K562 (cell line): ENCODE data around the gene RALY. TPM values are rescaled to one million over a fixed set of nuclear protein-coding genes. Genes with fewer than 3 reads are reported as not detected.
A peak's percentile ranks its signal among the peaks of the same experiment; 100 is the strongest.

Experiments used
- ATAC-seq: fragments of 200-7000 bp; cut with Tn5 transposase; 3 replicates; pipeline ENCODE4 v1.9.1; 2020; ENCODE audit warnings: moderate library complexity
- Bru-seq: library from RNA; stranded (reverse); fragments of 400-500 nt; gene quantifications from one replicate; lab custom pipeline; 2021; lab: Mats Ljungman, UMichigan
- BruChase-seq, 2 experiments: library from RNA; stranded (reverse); fragments of 400-500 nt; gene quantifications; one replicate each; lab custom pipeline; 2021; lab: Mats Ljungman, UMichigan
- BruUV-seq: library from RNA; stranded (reverse); fragments of 400-500 nt; replicated peaks from 2 replicates; lab custom pipeline; 2021; lab: Mats Ljungman, UMichigan
- CTCF ChIA-PET: fragments of 300-600 bp; formaldehyde crosslinking; extraction: SDS; loops from one replicate; lab custom pipeline; 2021; ENCODE audit warnings: low intra/inter-chr PET ratio; lab: Yijun Ruan, JAX
- POLR2A ChIA-PET: fragments of 300-600, 350-650 bp; sonication (Branson Sonifier 250); formaldehyde crosslinking; extraction: SDS; loops from one replicate; lab custom pipeline; 2021; ENCODE audit warnings: antibody characterized with exemption, inconsistent platforms; lab: Yijun Ruan, JAX
- DNase-seq, 4 experiments: peaks; one replicate each; pipeline versions ENCODE4 v3.0.0 to v3.0.0-alpha.2; 2011 to 2018; ENCODE audit warnings: low spot score in 3 of 4, mixed read lengths in 3 of 4; ENCODE audit errors: extremely low read depth in 1 of 4
- FAIRE-seq: peaks from 2 replicates; lab custom pipeline; 2011; peaks lifted over from hg19 to GRCh38; lab: Jason Lieb, UNC
- H2AFZ ChIP-seq: 2 replicates; pipeline ENCODE4 v1.6.0; 2011; ENCODE audit warnings: low read depth, low read length, control low read depth, inconsistent platforms
- H3K27ac ChIP-seq: fragments of 200-600 bp; 3 replicates; pipeline ENCODE4 v1.8.0; 2011; ENCODE audit warnings: low read depth, mild to moderate bottlenecking, control low read depth, inconsistent platforms, low read length, moderate library complexity, mixed read lengths; ENCODE audit errors: extremely low read depth
- H3K27me3 ChIP-seq, 2 experiments: fragments of 300-600 bp in 1 of 2; 2 replicates in 1 of 2; 3 replicates in 1 of 2; pipeline versions ENCODE4 v1.6.0 to v1.8.0; 2011; ENCODE audit warnings: inconsistent platforms in 2 of 2, low read length in 2 of 2, mild to moderate bottlenecking in 1 of 2, mixed read lengths in 1 of 2, moderate library complexity in 1 of 2; ENCODE audit not compliant: control insufficient read depth in 2 of 2, insufficient read depth in 2 of 2
- H3K36me3 ChIP-seq: fragments of 300-600 bp; 3 replicates; pipeline ENCODE4 v1.8.0; 2011; ENCODE audit warnings: mild to moderate bottlenecking, low read length, inconsistent platforms; ENCODE audit not compliant: control insufficient read depth, insufficient read depth
- H3K4me1 ChIP-seq, 2 experiments: fragments of 200-600 bp in 1 of 2; replicated peaks in 1 of 2; 2 replicates in 1 of 2; 3 replicates in 1 of 2; pipeline versions ENCODE4 v1.5.1 to v1.8.0; 2011; ENCODE audit warnings: inconsistent platforms in 2 of 2, low read length in 2 of 2, mild to moderate bottlenecking in 1 of 2, mixed read lengths in 1 of 2, moderate library complexity in 1 of 2; ENCODE audit not compliant: control insufficient read depth in 2 of 2, insufficient read depth in 2 of 2
- H3K4me2 ChIP-seq: 2 replicates; pipeline ENCODE4 v1.6.1; 2011; ENCODE audit warnings: low read length, control low read depth, inconsistent platforms, mixed read lengths; ENCODE audit not compliant: insufficient read depth
- H3K4me3 ChIP-seq: fragments of 200-600 bp; sonication (generic), shearing (Covaris generic); 2 replicates; pipeline ENCODE4 v1.5.1; 2016; ENCODE audit warnings: control low read depth, inconsistent platforms
- H3K79me2 ChIP-seq: fragments of 200-600 bp; 3 replicates; pipeline ENCODE4 v1.8.0; 2011; ENCODE audit warnings: low read length, inconsistent platforms; ENCODE audit not compliant: control insufficient read depth, insufficient read depth
- H3K9ac ChIP-seq, 2 experiments: 2 replicates each; pipeline versions ENCODE4 v1.6.0 to v1.6.1; 2011; ENCODE audit warnings: low read depth in 2 of 2, low read length in 2 of 2, control low read depth in 1 of 2, inconsistent platforms in 1 of 2, mild to moderate bottlenecking in 1 of 2, mixed read lengths in 1 of 2; ENCODE audit not compliant: insufficient read depth in 1 of 2
- H3K9me1 ChIP-seq: one replicate; pipeline ENCODE4 v1.6.0; 2011; ENCODE audit warnings: inconsistent platforms, mild to moderate bottlenecking, low read length, moderate library complexity; ENCODE audit not compliant: control insufficient read depth, insufficient read depth
- H3K9me3 ChIP-seq: replicated peaks from 2 replicates; pipeline ENCODE4 v1.5.1; 2011; ENCODE audit warnings: low read depth, low read length, inconsistent platforms; ENCODE audit not compliant: control insufficient read depth, insufficient read depth
- H4K20me1 ChIP-seq: replicated peaks from 2 replicates; pipeline ENCODE4 v1.6.1; 2011; ENCODE audit warnings: low read length, inconsistent platforms, mixed read lengths; ENCODE audit not compliant: control insufficient read depth, insufficient read depth
- DIDO1 ChIP-seq: fragments of 450-650 bp; IDR thresholded peaks from 2 replicates; pipeline ENCODE4 v1.6.1; 2016; ENCODE audit warnings: low read depth, missing biosample characterization, missing genetic modification characterization
- EHMT2 ChIP-seq: fragments of 450-650 bp; IDR thresholded peaks from 2 replicates; pipeline ENCODE4 v1.6.1; 2018; ENCODE audit warnings: antibody characterized with exemption
- ERF ChIP-seq: fragments of 450-650 bp; formaldehyde crosslinking; IDR thresholded peaks from 2 replicates; pipeline ENCODE4 v1.4.0; 2020; ENCODE audit warnings: mild to moderate bottlenecking, mixed read lengths
- HIVEP1 ChIP-seq: fragments of 250-450 bp; sonication (Bioruptor Pico); IDR thresholded peaks from 2 replicates; pipeline ENCODE4 v1.4.0; 2020; ENCODE audit warnings: mild to moderate bottlenecking
- NBN ChIP-seq: fragments of 450-650 bp; IDR thresholded peaks from 2 replicates; pipeline ENCODE4 v1.6.1; 2016; ENCODE audit warnings: low read depth, mild to moderate bottlenecking
- NELFE ChIP-seq: IDR thresholded peaks from 2 replicates; pipeline ENCODE4 v1.6.1; 2011; ENCODE audit warnings: mild to moderate bottlenecking; ENCODE audit not compliant: insufficient read depth, insufficient read length
- POLR2B ChIP-seq: fragments of 450-650 bp; IDR thresholded peaks from 2 replicates; pipeline ENCODE4 v1.6.1; 2018; ENCODE audit warnings: low read depth; ENCODE audit not compliant: partially characterized antibody
- TBL1XR1 ChIP-seq, 2 experiments: IDR thresholded peaks; 2 replicates each; pipeline ENCODE4 v1.6.1; 2012; ENCODE audit warnings: improper control_type of control experiment in 2 of 2, low read length in 2 of 2, mild to moderate bottlenecking in 1 of 2
- TCF7 ChIP-seq: sonication (generic); IDR thresholded peaks from 2 replicates; pipeline ENCODE4 v1.6.1; 2016; ENCODE audit warnings: antibody characterized with exemption, borderline replicate concordance
- USF2 ChIP-seq: sonication (generic); formaldehyde crosslinking; IDR thresholded peaks from 2 replicates; pipeline ENCODE4 v1.5.0; 2020; ENCODE audit warnings: missing genetic modification reagents
- ZNF165 ChIP-seq: fragments of 250-450 bp; sonication (Bioruptor Pico); IDR thresholded peaks from 2 replicates; pipeline ENCODE4 v1.4.0; 2020; ENCODE audit warnings: borderline replicate concordance
- ZNF766 ChIP-seq: fragments of 200-800 bp; sonication (Bioruptor generic); conservative IDR thresholded peaks from 2 replicates; pipeline ENCODE4 v1.6.1; 2016; ENCODE audit warnings: missing genetic modification characterization, missing compliant biosample characterization
- WGBS: fragments of 100-300 bp; shearing (Covaris generic); methylation state at CpG from one replicate; pipeline ENCODE4 v1.1.6; 2016; ENCODE audit warnings: low coverage, mixed read lengths; ENCODE audit not compliant: insufficient coverage; ENCODE audit errors: missing lambda C conversion rate; 5-methylcytosine and 5-hydroxymethylcytosine counted together
- in situ Hi-C: fragments of 300-500 bp; cut with MboI; formaldehyde crosslinking; loops from 4 replicates; pipeline ENCODE4 v1.15.0; 2018; ENCODE audit warnings: inconsistent platforms, mixed read lengths
- intact Hi-C: fragments of 100-400 bp; cut with micrococcal nuclease; formaldehyde crosslinking; loops from 2 replicates; pipeline ENCODE4 v1.14.2; 2022
- long read RNA-seq, 3 experiments: library from polyadenylated mRNA in 2 of 3; library from RNA in 1 of 3; unstranded in 2 of 3; stranded (forward) in 1 of 3; transcript quantifications; one replicate each; pipeline ENCODE4 v2.0.0, GENCODE V29; 2019 to 2022
- polyA minus RNA-seq, 3 experiments: library from RNA; depleted of rRNA, polyadenylated mRNA; stranded (reverse); fragments of >200 nt; gene quantifications; 2 replicates each; pipeline ENCODE4 v1.2.3, GENCODE V29; 2011
- polyA plus RNA-seq, 8 experiments: library from polyadenylated mRNA; depleted of rRNA in 4 of 8; stranded (reverse) in 5 of 8; unstranded in 3 of 8; fragments of >200 nt; fragmentation: Nextera tagmentation in 2 of 8; fragmentation: Illumina TruSeq in 1 of 8; extraction: Ambion mirVana in 2 of 8; extraction: Trizol in 1 of 8; gene quantifications; 2 replicates each; pipeline versions ENCODE4 v1.2.1 to v1.2.3, GENCODE V29; 2011 to 2014; ENCODE audit warnings: inconsistent platforms in 1 of 8, missing spikeins in 1 of 8
- total RNA-seq, 7 experiments: library from RNA; depleted of rRNA in 6 of 7; stranded (reverse); fragments of >200 nt in 6 of 7; fragmentation: Illumina TruSeq in 2 of 7; extraction: Trizol in 2 of 7; gene quantifications; 2 replicates each; pipeline versions ENCODE4 v1.2.1 to v1.2.3, GENCODE V29; 2011 to 2021; ENCODE audit warnings: low replicate concordance in 1 of 7
- TF ChIP-seq, protein P1 (sequence below): fragments of 450-650 bp; formaldehyde crosslinking; IDR thresholded peaks from 2 replicates; pipeline ENCODE4 v1.4.0; 2020; ENCODE audit warnings: mild to moderate bottlenecking, moderate library complexity

RALY gene
- total RNA-seq (2011; cell fraction: chromatin; rRNA removed; ENCODE audit: low replicate concordance): 32.4 and 53.6 TPM in 2 replicates
- total RNA-seq (2011; cell fraction: nucleolus; rRNA removed): 34.2 and 42.0 TPM in 2 replicates
- total RNA-seq (2011; cell fraction: nucleoplasm; rRNA removed): 39.2 and 53.0 TPM in 2 replicates
- total RNA-seq (2014; rRNA removed) (120 and 130 TPM in 2 replicates), total RNA-seq (2014; rRNA removed; fragmentation: Illumina TruSeq; extraction: Trizol) (66.0 and 71.2 TPM in 2 replicates), total RNA-seq (2015; rRNA removed; fragmentation: Illumina TruSeq; extraction: Trizol) (125 and 130 TPM in 2 replicates), total RNA-seq (2021) (164 and 174 TPM in 2 replicates), polyA plus RNA-seq (2011; rRNA removed) (121 and 130 TPM in 2 replicates), polyA plus RNA-seq (2014; fragmentation: Illumina TruSeq; extraction: Trizol) (128 and 152 TPM in 2 replicates), polyA plus RNA-seq (2014; fragmentation: Nextera tagmentation; extraction: Ambion mirVana) (1 to 10 TPM in 1 of 2 experiments, under 1 TPM in 1; 0.80 to 1.2 TPM), polyA plus RNA-seq (2014; rRNA removed) (207 and 219 TPM in 2 replicates), polyA minus RNA-seq (2011; rRNA and poly(A)+ RNA removed) (52.4 and 62.2 TPM in 2 replicates), Bru-seq, nascent RNA (percentile 86 among the genes with signal in this experiment), BruChase-seq, experiment 1, labeled RNA remaining after a 2-hour chase (percentile 83 among the genes with signal in this experiment), BruChase-seq, experiment 2, labeled RNA remaining after a 6-hour chase (percentile 78 among the genes with signal in this experiment)
- 127 and 230 TPM in 2 replicates for polyA plus RNA-seq (2011; cell fraction: cytosol; rRNA removed)
- polyA plus RNA-seq (2011; cell fraction: nucleus; rRNA removed): 54.0 and 67.3 TPM in 2 replicates
- polyA plus RNA-seq (2012): 134 and 170 TPM in 2 replicates
- 67.6 and 72.6 TPM in 2 replicates for polyA minus RNA-seq (2011; cell fraction: cytosol; rRNA and poly(A)+ RNA removed)
- 29.5 and 41.0 TPM in 2 replicates for polyA minus RNA-seq (2011; cell fraction: nucleus; rRNA and poly(A)+ RNA removed)
- long read RNA-seq, experiment 1, full-length matches to known transcripts: 321 of 482 reads
- long read RNA-seq, experiment 1, partial matches to known transcripts: 73 of 482 reads
- long read RNA-seq, experiment 1, other reads (novel, unspliced or antisense): 88 of 482 reads
- long read RNA-seq, experiment 2, full-length matches to known transcripts: 107 of 260 reads
- long read RNA-seq, experiment 2, partial matches to known transcripts: 112 of 260 reads
- long read RNA-seq, experiment 2, other reads (novel, unspliced or antisense): 41 of 260 reads
- long read RNA-seq, experiment 3, full-length matches to known transcripts: 108 of 139 reads
- long read RNA-seq, experiment 3, partial matches to known transcripts: 7 of 139 reads
- long read RNA-seq, experiment 3, other reads (novel, unspliced or antisense): 24 of 139 reads

GRCh38 chr20:33993576-33994221 is at the start of gene RALY:
TSS of gene RALY (plus strand) at chr20:33993911. CDS start at chr20:34072075, 78,164 bp downstream.
- H3K9me3 ChIP-seq: no peaks in the 10 kb centered on the region
- H3K36me3 ChIP-seq: peaks cover 13% of the 10 kb centered on the region; the same call in 1 of the 3 replicates
- FAIRE-seq: no peak
- ATAC-seq: peak; percentile 82
- H3K4me1 ChIP-seq: peaks cover 24 to 37% of the 10 kb centered on the region in 2 experiments
- intact Hi-C loops (loop anchor here (2.0 to 5.0 kb wide), 2 partner anchors 117 to 501 kb away; partner anchors contain the start of gene CBFA2T2), in situ Hi-C loops (no loop called here)
- WGBS: under 1% methylated on average over 57 of the region's 72 CpGs
- H3K4me2 ChIP-seq: peak within 1 kb of the TSS; percentile 89
- BruUV-seq: no TSS peak
- H2AFZ ChIP-seq: peak within 1 kb of the TSS; percentile 97
- no peaks in the 10 kb centered on the region for H3K27me3 ChIP-seq
- peaks cover 4% of the 10 kb centered on the region for H3K9me1 ChIP-seq
- H4K20me1 ChIP-seq: peaks cover 32% of the 10 kb centered on the region
- POLR2A ChIA-PET: interaction anchor here (0.6 to 2.5 kb wide), 15 partner anchors 12 to 1636 kb away, joined by 3 to 11 read pairs (median 4); partner anchors contain the start of genes AHCY, ASXL1 and EIF2S2
- H3K9ac ChIP-seq: peak within 1 kb of the TSS; percentile 88 to 96
- peak; percentile 93 to 98 (median 96) for DNase-seq
- H3K4me3 ChIP-seq: peak within 1 kb of the TSS; percentile 97
- H3K79me2 ChIP-seq: peaks cover 67% of the 10 kb centered on the region
- CTCF ChIA-PET: no interaction called here
- peak within 1 kb of the TSS; percentile 94 for H3K27ac ChIP-seq
- TF ChIP-seq DIDO1 (tag) (no peak), TCF7 (no peak), NELFE (no peak), POLR2B (peak; percentile 71), ZNF766 (CRISPR knock-in tag) (no peak), ZNF165 (CRISPR knock-in tag) (no peak), HIVEP1 (CRISPR knock-in tag) (no peak), TBL1XR1 (IDR thresholded peaks at IDR 0.05; ENCODE audit: low read length in 2 of 2) (no peak), EHMT2 (no peak), USF2 (no peak), NBN (no peak), ERF (CRISPR knock-in tag) (no peak)
- TF ChIP-seq, protein P1, sequence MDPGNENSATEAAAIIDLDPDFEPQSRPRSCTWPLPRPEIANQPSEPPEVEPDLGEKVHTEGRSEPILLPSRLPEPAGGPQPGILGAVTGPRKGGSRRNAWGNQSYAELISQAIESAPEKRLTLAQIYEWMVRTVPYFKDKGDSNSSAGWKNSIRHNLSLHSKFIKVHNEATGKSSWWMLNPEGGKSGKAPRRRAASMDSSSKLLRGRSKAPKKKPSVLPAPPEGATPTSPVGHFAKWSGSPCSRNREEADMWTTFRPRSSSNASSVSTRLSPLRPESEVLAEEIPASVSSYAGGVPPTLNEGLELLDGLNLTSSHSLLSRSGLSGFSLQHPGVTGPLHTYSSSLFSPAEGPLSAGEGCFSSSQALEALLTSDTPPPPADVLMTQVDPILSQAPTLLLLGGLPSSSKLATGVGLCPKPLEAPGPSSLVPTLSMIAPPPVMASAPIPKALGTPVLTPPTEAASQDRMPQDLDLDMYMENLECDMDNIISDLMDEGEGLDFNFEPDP: no peak
